ENCODE measurements around the gene ZBTB20.

The ZBTB20 gene

GRCh38 chr3:115161168-115161834, 14.2 kb upstream of the ZBTB20 start:
- no peak overlapping the region for H3K4me3 Mint-ChIP-seq
- peaks cover 9% of the 10 kb centered on the region for H3K9me3 Mint-ChIP-seq
- H3K27me3 Mint-ChIP-seq (ENCODE audit: low read depth): no peaks in the 10 kb centered on the region
- DNase-seq (ENCODE audit: low spot score): no peak
- H3K4me1 Mint-ChIP-seq (ENCODE audit: low read depth): peaks cover 36% of the 10 kb centered on the region
- H3K36me3 Mint-ChIP-seq (ENCODE audit: low read depth): no peaks in the 10 kb centered on the region
- no peak overlapping the region for H3K27ac Mint-ChIP-seq

DNA sequence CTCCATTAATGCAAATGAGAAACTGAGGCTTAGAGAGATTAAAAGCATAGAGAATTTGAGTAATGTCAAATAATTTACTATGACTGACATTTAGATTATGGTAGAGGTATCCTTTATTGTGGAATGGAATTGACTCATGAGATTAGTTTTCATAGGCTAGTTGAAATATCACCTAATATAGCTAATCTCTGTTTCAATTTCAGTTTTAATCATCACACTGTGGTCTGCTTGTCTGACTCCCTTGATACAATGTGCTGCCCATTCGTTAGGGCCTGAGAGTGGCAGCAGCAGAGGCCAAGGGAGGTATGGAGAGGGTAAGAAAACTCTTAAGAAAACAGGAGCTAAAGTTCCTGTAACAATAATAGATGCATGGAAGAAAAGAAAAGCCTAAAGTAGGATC, 13.2 kb upstream of the ZBTB20 start:
- no peak overlapping the region for H3K27ac Mint-ChIP-seq
- H3K9me3 Mint-ChIP-seq: peaks cover 9% of the 10 kb centered on the region
- no peaks in the 10 kb centered on the region for H3K27me3 Mint-ChIP-seq (ENCODE audit: low read depth)
- no peak for DNase-seq (ENCODE audit: low spot score)
- no peak overlapping the region for H3K4me3 Mint-ChIP-seq
- no peaks in the 10 kb centered on the region for H3K36me3 Mint-ChIP-seq (ENCODE audit: low read depth)
- H3K4me1 Mint-ChIP-seq (ENCODE audit: low read depth): peaks cover 29% of the 10 kb centered on the region

DNA sequence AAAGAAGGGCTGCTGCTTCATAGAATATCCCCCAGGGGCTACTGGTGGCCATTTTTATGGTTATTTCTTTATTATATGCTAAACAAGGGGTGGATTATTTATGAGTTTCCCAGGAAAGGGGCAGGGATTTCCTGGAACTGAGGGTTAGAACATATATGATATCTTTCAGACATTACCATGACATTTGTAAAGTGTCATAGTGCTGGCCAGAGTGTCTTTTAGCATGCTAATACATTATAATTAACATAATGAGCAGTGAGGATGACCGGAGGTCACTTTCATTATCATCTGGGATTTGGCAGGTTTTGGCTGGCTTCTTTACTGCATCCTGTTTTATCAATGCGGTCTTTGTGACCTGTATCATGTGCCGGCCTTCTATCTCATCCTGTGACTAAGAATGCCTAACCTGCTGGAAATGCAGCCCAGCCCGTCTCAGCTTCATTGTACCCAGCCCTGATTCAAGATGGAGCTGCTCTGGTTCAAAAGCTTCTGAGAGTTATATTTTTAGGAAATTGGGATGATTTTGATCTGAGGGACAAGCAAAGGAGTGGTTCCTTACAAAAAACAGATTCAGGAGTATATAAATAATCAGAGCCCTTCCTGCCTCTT, 9.1 kb upstream of the ZBTB20 start:
- no peaks in the 10 kb centered on the region for H3K36me3 Mint-ChIP-seq (ENCODE audit: low read depth)
- peaks cover 2% of the 10 kb centered on the region for H3K27me3 Mint-ChIP-seq (ENCODE audit: low read depth)
- H3K27ac Mint-ChIP-seq: no peak overlapping the region
- no peak for DNase-seq (ENCODE audit: low spot score)
- H3K9me3 Mint-ChIP-seq: peaks cover 9% of the 10 kb centered on the region
- H3K4me1 Mint-ChIP-seq (ENCODE audit: low read depth): peaks cover 7% of the 10 kb centered on the region
- no peak overlapping the region for H3K4me3 Mint-ChIP-seq

- no peak overlapping the region for H3K27ac Mint-ChIP-seq
- H3K4me3 Mint-ChIP-seq: no peak overlapping the region
- peaks cover 2% of the 10 kb centered on the region for H3K27me3 Mint-ChIP-seq (ENCODE audit: low read depth)
- H3K9me3 Mint-ChIP-seq: peaks cover 9% of the 10 kb centered on the region
- no peaks in the 10 kb centered on the region for H3K36me3 Mint-ChIP-seq (ENCODE audit: low read depth)
- H3K4me1 Mint-ChIP-seq (ENCODE audit: low read depth): no peaks in the 10 kb centered on the region
- no peak for DNase-seq (ENCODE audit: low spot score)
Measured at GRCh38 chr3:115154611-115155010, 7.5 kb upstream of the ZBTB20 start.

- H3K27ac Mint-ChIP-seq: no peak overlapping the region
- no peak for DNase-seq (ENCODE audit: low spot score)
- H3K4me3 Mint-ChIP-seq: no peak overlapping the region
- no peaks in the 10 kb centered on the region for H3K9me3 Mint-ChIP-seq
- no peaks in the 10 kb centered on the region for H3K36me3 Mint-ChIP-seq (ENCODE audit: low read depth)
- H3K27me3 Mint-ChIP-seq (ENCODE audit: low read depth): peaks cover 2% of the 10 kb centered on the region
- H3K4me1 Mint-ChIP-seq (ENCODE audit: low read depth): peaks cover 1% of the 10 kb centered on the region
Measured at GRCh38 chr3:115151921-115152320, 4.8 kb upstream of the ZBTB20 start.

DNA sequence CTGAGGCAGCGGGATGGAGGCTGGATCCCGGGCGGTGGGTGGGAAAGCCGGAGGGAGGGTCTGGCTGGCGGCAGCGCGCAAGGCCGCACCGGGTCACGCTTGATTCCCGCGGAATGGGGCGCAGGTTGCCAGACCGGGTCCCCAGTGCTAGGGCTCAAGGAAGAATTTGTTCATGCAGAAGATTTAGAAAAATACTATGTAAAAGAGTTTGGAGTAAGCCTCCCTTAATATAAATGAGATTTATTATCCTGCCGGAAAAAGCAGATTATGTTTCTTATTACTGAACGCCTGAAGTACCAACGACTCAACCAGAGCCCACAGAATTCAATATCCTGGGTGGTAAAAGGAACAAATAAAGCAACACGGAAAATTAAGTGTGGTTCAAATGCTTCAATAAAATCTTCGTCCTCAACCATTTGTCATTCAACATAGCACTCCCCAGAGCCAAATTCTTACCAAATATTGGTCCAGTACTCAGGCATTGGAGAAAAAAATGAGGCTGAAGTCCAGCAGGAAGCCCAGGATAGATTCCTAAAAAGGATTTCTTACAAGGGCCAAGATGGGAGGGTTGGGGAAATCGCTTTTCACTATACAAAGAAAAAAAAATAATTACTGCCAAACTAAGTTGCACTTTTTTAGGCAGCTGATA, 1.2 kb upstream of the ZBTB20 start:
- peaks cover 4% of the 10 kb centered on the region for H3K36me3 Mint-ChIP-seq (ENCODE audit: low read depth)
- H3K9me3 Mint-ChIP-seq: no peaks in the 10 kb centered on the region
- DNase-seq (ENCODE audit: low spot score): no peak
- H3K4me1 Mint-ChIP-seq (ENCODE audit: low read depth): peaks cover 17% of the 10 kb centered on the region
- H3K27me3 Mint-ChIP-seq (ENCODE audit: low read depth): peaks cover 2% of the 10 kb centered on the region
- H3K27ac Mint-ChIP-seq: peak overlapping the region; percentile 99
- peak overlapping the region; percentile 94 for H3K4me3 Mint-ChIP-seq

GRCh38 chr3:115147329-115148141, 447 bp upstream of the ZBTB20 start:
- Mint-ChIP-seq H3K27ac (peak overlapping the region; percentile 99), H3K36me3 (ENCODE audit: low read depth) (peaks cover 4% of the 10 kb centered on the region), H3K27me3 (ENCODE audit: low read depth) (no peaks in the 10 kb centered on the region), H3K4me3 (peak overlapping the region; percentile 94), H3K9me3 (no peaks in the 10 kb centered on the region), H3K4me1 (ENCODE audit: low read depth) (peaks cover 20% of the 10 kb centered on the region)
- peak; percentile 95 for DNase-seq (ENCODE audit: low spot score)

GRCh38 chr3:115146032-115146417, 1.1 kb downstream of the ZBTB20 start:
- H3K4me3 Mint-ChIP-seq: peak overlapping the region; percentile 96
- peaks cover 4% of the 10 kb centered on the region for H3K36me3 Mint-ChIP-seq (ENCODE audit: low read depth)
- no peaks in the 10 kb centered on the region for H3K9me3 Mint-ChIP-seq

DNA sequence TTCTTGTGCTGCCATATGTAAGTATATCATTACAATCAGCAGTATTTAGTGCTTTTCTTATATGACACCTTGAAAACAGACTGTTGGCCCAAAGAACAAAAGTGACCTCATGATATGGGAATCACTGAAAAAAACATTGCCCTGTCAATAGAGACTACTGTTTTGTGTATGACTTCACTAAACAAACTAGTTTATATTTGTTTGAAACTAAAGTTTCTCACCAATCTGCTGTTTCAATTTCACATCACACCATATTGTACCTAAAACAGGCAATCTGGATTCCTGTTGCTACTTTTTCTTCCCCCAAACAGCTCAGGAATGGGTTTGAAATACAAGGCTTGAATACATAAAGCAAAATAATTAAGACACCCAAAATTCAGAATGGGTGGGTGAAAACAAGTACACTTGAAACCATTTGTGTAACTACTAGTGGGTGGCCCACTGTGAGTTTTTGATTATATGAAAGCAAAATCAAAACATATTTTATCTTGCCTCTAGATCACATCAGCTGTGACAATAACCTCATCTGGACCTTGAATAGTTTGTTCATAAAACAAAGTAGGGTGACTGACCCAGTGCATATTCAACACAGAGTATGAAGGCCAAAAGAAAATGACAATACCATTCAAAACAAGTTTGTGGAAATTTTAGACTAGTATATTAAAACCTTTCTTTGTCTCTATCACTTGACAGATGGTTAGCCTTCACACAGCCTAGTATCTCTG, 5.9 kb downstream of the ZBTB20 start:
- Mint-ChIP-seq H3K9me3 (no peaks in the 10 kb centered on the region), H3K4me1 (ENCODE audit: low read depth) (peaks cover 23% of the 10 kb centered on the region), H3K27me3 (ENCODE audit: low read depth) (no peaks in the 10 kb centered on the region), H3K36me3 (ENCODE audit: low read depth) (peaks cover 4% of the 10 kb centered on the region), H3K27ac (no peak overlapping the region), H3K4me3 (no peak overlapping the region)
- no peak for DNase-seq (ENCODE audit: low spot score)

More at GRCh38 chr3:115146032-115146417, 1.1 kb downstream of the ZBTB20 start:
- Mint-ChIP-seq H3K27ac (peak overlapping the region; percentile 98), H3K4me1 (ENCODE audit: low read depth) (peaks cover 23% of the 10 kb centered on the region), H3K27me3 (ENCODE audit: low read depth) (no peaks in the 10 kb centered on the region)
- peak; percentile 45 for DNase-seq (ENCODE audit: low spot score)

DNA sequence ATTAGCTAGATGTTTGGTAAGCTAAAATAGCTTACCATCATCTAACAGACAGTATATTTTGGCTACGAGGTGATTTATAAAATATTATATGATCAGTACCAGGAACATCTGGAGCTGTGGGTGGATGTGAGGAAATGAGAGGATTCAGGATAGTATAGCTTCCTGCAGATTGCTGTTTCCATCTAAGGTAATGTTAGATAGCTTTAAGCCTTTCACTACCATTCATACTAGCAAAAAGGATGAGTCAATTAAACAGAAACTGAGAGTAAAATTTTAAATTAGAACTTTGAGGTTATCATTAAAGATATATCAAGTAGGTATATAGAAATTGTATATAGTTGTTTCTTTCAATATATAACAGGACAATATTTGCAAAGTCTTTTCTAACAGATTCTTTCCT, 8.0 kb downstream of the ZBTB20 start:
- no peak for DNase-seq (ENCODE audit: low spot score)
- no peaks in the 10 kb centered on the region for H3K36me3 Mint-ChIP-seq (ENCODE audit: low read depth)

GRCh38 chr3:115134648-115135347, 12.3 kb downstream of the ZBTB20 start:
- Mint-ChIP-seq H3K27me3 (ENCODE audit: low read depth) (no peaks in the 10 kb centered on the region), H3K4me3 (no peak overlapping the region), H3K9me3 (no peaks in the 10 kb centered on the region), H3K36me3 (ENCODE audit: low read depth) (no peaks in the 10 kb centered on the region), H3K4me1 (ENCODE audit: low read depth) (no peaks in the 10 kb centered on the region), H3K27ac (no peak overlapping the region)
- DNase-seq (ENCODE audit: low spot score): no peak

More for the DNA sequence above, 8.0 kb downstream of the ZBTB20 start:
- H3K27ac Mint-ChIP-seq: no peak overlapping the region
- H3K27me3 Mint-ChIP-seq (ENCODE audit: low read depth): no peaks in the 10 kb centered on the region
- no peak overlapping the region for H3K4me3 Mint-ChIP-seq
- H3K9me3 Mint-ChIP-seq: no peaks in the 10 kb centered on the region
- H3K4me1 Mint-ChIP-seq (ENCODE audit: low read depth): peaks cover 9% of the 10 kb centered on the region

GRCh38 chr3:115127208-115127607, 19.9 kb downstream of the ZBTB20 start:
- H3K4me3 Mint-ChIP-seq: no peak overlapping the region
- no peak overlapping the region for H3K27ac Mint-ChIP-seq
- no peaks in the 10 kb centered on the region for H3K36me3 Mint-ChIP-seq (ENCODE audit: low read depth)
- H3K27me3 Mint-ChIP-seq (ENCODE audit: low read depth): no peaks in the 10 kb centered on the region
- H3K9me3 Mint-ChIP-seq: no peaks in the 10 kb centered on the region
- no peak for DNase-seq (ENCODE audit: low spot score)
- no peaks in the 10 kb centered on the region for H3K4me1 Mint-ChIP-seq (ENCODE audit: low read depth)

- no peak for DNase-seq (ENCODE audit: low spot score)
- Mint-ChIP-seq H3K4me1 (ENCODE audit: low read depth) (peaks cover 2% of the 10 kb centered on the region), H3K27ac (no peak overlapping the region), H3K4me3 (no peak overlapping the region), H3K27me3 (ENCODE audit: low read depth) (no peaks in the 10 kb centered on the region), H3K36me3 (ENCODE audit: low read depth) (no peaks in the 10 kb centered on the region), H3K9me3 (no peaks in the 10 kb centered on the region)
Measured at GRCh38 chr3:115120597-115120996, 26.5 kb downstream of the ZBTB20 start.

Data from T-helper 2 cell treated with Interferon-gamma antibody and Interleukin-4, amounts not matched to agents 5 μg/mL and 100 μg/mL, for 36 hours (primary cell).